ENCODE measurements around the gene EPS15. TPM values are rescaled to one million over a fixed set of nuclear protein-coding genes. Genes with fewer than 3 reads are reported as not detected.

Gene EPS15
- total RNA-seq, 3 donors from 2014 or later, result 83.6 to 144 (median 127) TPM

DNA sequence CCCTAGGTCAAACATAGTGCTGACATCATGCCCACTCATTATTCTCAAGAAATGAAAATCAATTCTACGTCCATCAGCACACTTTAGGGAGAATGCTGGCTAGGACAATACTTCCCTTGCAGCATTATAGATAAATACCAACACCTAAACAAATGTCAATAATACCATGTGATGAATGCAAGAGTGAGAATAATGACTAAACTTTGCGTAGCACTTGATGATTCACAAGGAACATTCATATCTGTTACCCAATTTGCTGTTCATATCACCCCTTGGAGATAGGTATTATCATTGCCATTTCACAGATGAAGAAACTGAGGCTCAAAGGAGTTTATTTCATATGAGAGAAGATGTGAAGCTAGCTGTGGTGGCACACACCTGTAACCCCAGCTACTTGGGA, 24.8 kb upstream of the EPS15 start:
- Histone ChIP-seq H3K27me3 (no peaks in the 10 kb centered on the region), H3K27ac (no peak overlapping the region), H3K4me1 (no peaks in the 10 kb centered on the region), H3K4me3 (no peak overlapping the region), H3K36me3 (no peaks in the 10 kb centered on the region), H3K9me3 (no peaks in the 10 kb centered on the region)
- DNase-seq (ENCODE audit: low spot score in 2 of 2), result no peak
- intact Hi-C loops (cut with DNase I; ENCODE audit: low total_unique reads), result no loop called here
- no peak for TF ChIP-seq POLR2AphosphoS5 (IDR thresholded peaks at IDR 0.05)
- TF ChIP-seq CTCF (IDR thresholded peaks at IDR 0.05), result no peak
- TF ChIP-seq POLR2A (IDR thresholded peaks at IDR 0.05), result no peak

- H3K27me3 ChIP-seq, result no peaks in the 10 kb centered on the region
- H3K4me3 ChIP-seq, result no peak overlapping the region
- H3K36me3 ChIP-seq, result no peaks in the 10 kb centered on the region
- no peak for DNase-seq (ENCODE audit: low spot score in 2 of 2)
- TF ChIP-seq CTCF (IDR thresholded peaks at IDR 0.05) (no peak), POLR2A (IDR thresholded peaks at IDR 0.05) (no peak), POLR2AphosphoS5 (IDR thresholded peaks at IDR 0.05) (no peak)
- intact Hi-C loops (cut with DNase I; ENCODE audit: low total_unique reads), result no loop called here
- no peak overlapping the region for H3K27ac ChIP-seq
- no peaks in the 10 kb centered on the region for H3K4me1 ChIP-seq
- H3K9me3 ChIP-seq, result no peaks in the 10 kb centered on the region
Observed at GRCh38 chr1:51542158-51542953, 23.3 kb upstream of the EPS15 start.

DNA sequence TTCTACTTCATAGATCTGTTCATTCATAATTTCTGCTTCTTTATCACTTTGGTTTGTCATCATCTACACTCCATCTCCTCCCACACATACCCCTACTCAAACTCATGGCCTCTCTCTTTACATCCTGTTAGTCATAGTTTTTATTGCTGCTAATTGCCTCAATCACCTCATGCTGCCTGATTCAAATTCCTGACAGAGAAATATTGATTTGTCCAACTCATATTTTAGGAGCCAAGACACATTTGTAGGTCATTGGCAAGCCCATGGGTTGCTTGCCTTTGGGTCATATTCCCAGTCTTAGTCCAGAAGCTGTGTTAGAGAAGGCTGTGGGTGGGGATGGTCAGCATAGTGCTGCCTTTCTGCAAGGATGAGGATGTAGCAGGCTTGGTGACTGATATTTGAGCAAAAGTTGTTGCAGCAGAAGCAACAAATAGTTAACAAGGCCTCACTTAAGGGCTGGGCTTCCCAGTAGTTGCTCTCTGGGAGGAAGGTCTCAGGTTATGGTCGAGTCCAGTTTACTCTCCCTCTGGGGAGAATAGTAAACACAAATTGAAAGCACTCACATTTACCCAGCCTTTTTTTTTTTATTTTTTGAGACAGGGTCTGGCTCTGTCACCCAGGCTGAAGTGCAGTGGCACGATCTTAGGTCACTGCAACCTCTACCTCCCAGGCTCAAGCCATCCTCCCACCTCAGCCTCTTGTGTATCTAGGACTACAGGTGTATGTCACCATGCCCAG, 22.4 kb upstream of the EPS15 start:
- no peaks in the 10 kb centered on the region for H3K27me3 ChIP-seq
- H3K36me3 ChIP-seq, result no peaks in the 10 kb centered on the region
- H3K4me3 ChIP-seq, result no peak overlapping the region
- intact Hi-C loops (cut with DNase I; ENCODE audit: low total_unique reads), result no loop called here
- no peaks in the 10 kb centered on the region for H3K9me3 ChIP-seq
- no peak for TF ChIP-seq POLR2A (IDR thresholded peaks at IDR 0.05)
- no peaks in the 10 kb centered on the region for H3K4me1 ChIP-seq
- DNase-seq (ENCODE audit: low spot score in 2 of 2), result no peak
- no peak overlapping the region for H3K27ac ChIP-seq

DNA sequence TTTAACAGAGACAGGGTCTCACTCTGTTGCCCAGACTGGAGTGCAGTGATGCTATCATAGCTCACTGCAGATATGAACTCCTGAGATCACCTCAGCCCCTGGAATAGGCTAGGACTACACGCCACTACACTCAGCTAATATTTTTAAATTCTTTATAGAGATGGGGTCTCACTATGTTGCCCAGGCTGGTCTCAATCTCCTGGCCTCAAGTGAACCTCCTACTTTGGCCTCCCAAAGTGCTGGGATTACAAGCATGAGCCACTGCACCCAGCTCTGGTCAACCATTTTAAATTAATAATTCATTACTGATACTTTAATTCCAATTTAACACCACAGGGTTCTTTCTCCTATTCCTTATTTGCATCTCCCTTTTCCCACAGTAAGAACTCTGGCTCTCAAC, 18.5 kb upstream of the EPS15 start:
- Histone ChIP-seq H3K27me3 (no peaks in the 10 kb centered on the region), H3K4me1 (no peaks in the 10 kb centered on the region), H3K4me3 (no peak overlapping the region), H3K9me3 (no peaks in the 10 kb centered on the region), H3K36me3 (no peaks in the 10 kb centered on the region), H3K27ac (no peak overlapping the region)
- TF ChIP-seq CTCF (IDR thresholded peaks at IDR 0.05), result no peak
- TF ChIP-seq POLR2A (IDR thresholded peaks at IDR 0.05), result no peak
- no peak for TF ChIP-seq POLR2AphosphoS5 (IDR thresholded peaks at IDR 0.05)
- intact Hi-C loops (cut with DNase I; ENCODE audit: low total_unique reads), result no loop called here
- DNase-seq (ENCODE audit: low spot score in 2 of 2), result no peak

DNA sequence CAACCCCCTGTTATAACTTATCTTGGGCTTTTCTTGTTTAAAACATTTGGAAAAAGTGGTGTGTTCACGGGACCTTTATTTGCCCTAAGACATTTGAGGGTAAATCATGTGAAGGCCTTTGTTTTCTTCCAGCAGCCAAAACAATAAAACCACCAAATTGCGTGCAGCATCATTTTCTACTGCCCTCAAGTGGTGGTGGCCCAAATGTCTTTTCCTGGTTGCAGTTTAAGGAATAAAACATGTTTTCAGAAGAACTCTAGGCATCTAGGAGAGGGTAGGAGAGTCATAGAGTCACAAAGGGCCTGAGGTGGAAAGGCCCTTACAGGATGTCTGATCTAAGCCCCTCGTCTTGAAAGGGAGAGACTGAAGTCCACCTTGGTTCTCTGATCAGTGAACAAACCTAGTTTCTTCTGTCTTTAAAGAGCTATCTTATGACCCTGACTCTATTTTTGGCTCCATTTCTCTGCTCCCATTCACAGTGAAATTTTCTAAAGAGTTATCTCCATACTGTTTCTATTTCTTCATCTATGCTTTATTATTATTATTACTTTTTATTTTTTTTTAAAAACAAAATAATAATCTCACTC, 16.0 kb upstream of the EPS15 start:
- peak overlapping the region; percentile 20 to 63 for H3K27ac ChIP-seq
- intact Hi-C loops (cut with DNase I; ENCODE audit: low total_unique reads), result no loop called here

More for the DNA sequence above, 16.0 kb upstream of the EPS15 start:
- H3K4me3 ChIP-seq, result no peak overlapping the region
- no peaks in the 10 kb centered on the region for H3K9me3 ChIP-seq
- TF ChIP-seq CTCF (IDR thresholded peaks at IDR 0.05) (peak; percentile 34 to 71 (median 65)), POLR2A (IDR thresholded peaks at IDR 0.05) (no peak), POLR2AphosphoS5 (IDR thresholded peaks at IDR 0.05) (peak in 1 of 3 donors; percentile 27)
- H3K36me3 ChIP-seq, result no peaks in the 10 kb centered on the region
- no peaks in the 10 kb centered on the region for H3K4me1 ChIP-seq
- no peaks in the 10 kb centered on the region for H3K27me3 ChIP-seq
- DNase-seq (ENCODE audit: low spot score in 2 of 2), result peak in 1 of 2 donors; percentile 48
